Neutrophil (primary cell): Measurements from ENCODE around the gene PALLD.

Experiments
- H3K27ac ChIP-seq: fragments of 200-600 bp; sonication (generic); 2 replicates; pipeline ENCODE4 v1.5.1; 2016; ENCODE audit warnings: mild to moderate bottlenecking, moderate library complexity
- H3K27me3 ChIP-seq: fragments of 200-600 bp; sonication (generic); 2 replicates; pipeline ENCODE4 v1.6.0; 2016; ENCODE audit warnings: mild to moderate bottlenecking
- H3K36me3 ChIP-seq: fragments of 200-600 bp; sonication (generic); 2 replicates; pipeline ENCODE4 v1.5.1; 2017
- H3K4me1 ChIP-seq, 2 experiments: fragments of 200-600 bp in 1 of 2; sonication (generic) in 1 of 2; 1 replicate in 1 of 2; 2 replicates in 1 of 2; pipeline versions ENCODE4 v1.5.1 to v1.6.1; 2013 to 2016; ENCODE audit warnings: low read depth in 1 of 2, low read length in 1 of 2, mild to moderate bottlenecking in 1 of 2, moderate library complexity in 1 of 2; ENCODE audit not compliant: control insufficient read depth in 1 of 2, insufficient read depth in 1 of 2
- H3K4me3 ChIP-seq, 2 experiments: fragments of 200-600 bp in 1 of 2; sonication (generic) in 1 of 2; 1 replicate in 1 of 2; 2 replicates in 1 of 2; pipeline ENCODE4 v1.5.1; 2013 to 2016; ENCODE audit warnings: low read depth in 1 of 2, low read length in 1 of 2, mild to moderate bottlenecking in 1 of 2, moderate library complexity in 1 of 2
- H3K9me3 ChIP-seq: fragments of 200-600 bp; sonication (generic); 2 replicates; pipeline ENCODE4 v1.5.1; 2016
- CTCF ChIP-seq: fragments of 200-600 bp; sonication (generic); IDR thresholded peaks from 2 replicates; pipeline ENCODE4 v1.5.1; 2016; ENCODE audit warnings: antibody characterized with exemption

The PALLD gene

GRCh38 chr4:168569066-168569930 is 72.4 kb downstream of the PALLD start:
- no peaks in the 10 kb centered on the region for H3K9me3 ChIP-seq
- no peaks in the 10 kb centered on the region for H3K27me3 ChIP-seq
- H3K4me3 ChIP-seq, result no peak overlapping the region
- H3K27ac ChIP-seq, result no peak overlapping the region
- no peaks in the 10 kb centered on the region for H3K36me3 ChIP-seq
- no peaks in the 10 kb centered on the region for H3K4me1 ChIP-seq
- no peak for TF ChIP-seq CTCF

GRCh38 chr4:168569931-168570276 is 73.1 kb downstream of the PALLD start:
- Histone ChIP-seq H3K27ac (no peak overlapping the region), H3K4me3 (no peak overlapping the region), H3K36me3 (no peaks in the 10 kb centered on the region), H3K9me3 (no peaks in the 10 kb centered on the region), H3K4me1 (no peaks in the 10 kb centered on the region), H3K27me3 (no peaks in the 10 kb centered on the region)
- no peak for TF ChIP-seq CTCF

- H3K36me3 ChIP-seq, result no peaks in the 10 kb centered on the region
- H3K27ac ChIP-seq, result no peak overlapping the region
- no peaks in the 10 kb centered on the region for H3K4me1 ChIP-seq
- no peak for TF ChIP-seq CTCF
- no peaks in the 10 kb centered on the region for H3K9me3 ChIP-seq
- H3K4me3 ChIP-seq, result no peak overlapping the region
- no peaks in the 10 kb centered on the region for H3K27me3 ChIP-seq
Observed at GRCh38 chr4:168570466-168570865, 73.6 kb downstream of the PALLD start.

GRCh38 chr4:168572002-168572401 is 75.2 kb downstream of the PALLD start:
- Histone ChIP-seq H3K27ac (no peak overlapping the region), H3K9me3 (no peaks in the 10 kb centered on the region), H3K4me1 (no peaks in the 10 kb centered on the region), H3K4me3 (no peak overlapping the region), H3K27me3 (no peaks in the 10 kb centered on the region), H3K36me3 (no peaks in the 10 kb centered on the region)
- TF ChIP-seq CTCF, result no peak

GRCh38 chr4:168573870-168574269 is 77.0 kb downstream of the PALLD start:
- TF ChIP-seq CTCF, result no peak
- Histone ChIP-seq H3K27ac (no peak overlapping the region), H3K9me3 (no peaks in the 10 kb centered on the region), H3K36me3 (no peaks in the 10 kb centered on the region), H3K4me3 (no peak overlapping the region), H3K4me1 (no peaks in the 10 kb centered on the region), H3K27me3 (no peaks in the 10 kb centered on the region)
